ENCODE measurements around the gene PLXNA2. TPM values are rescaled to one million over a fixed set of nuclear protein-coding genes. Genes with fewer than 3 reads are reported as not detected.

The PLXNA2 gene
- total and polyA plus RNA-seq, 2 donors (not counting 3 experiments of a cell fraction or from before 2014, with no cell fraction given) = 42.6 to 229 TPM

- POLR2A ChIA-PET = no interaction called here
Observed at GRCh38 chr1:208161005-208161404, 83.2 kb downstream of the PLXNA2 start.

More at GRCh38 chr1:208161005-208161404, 83.2 kb downstream of the PLXNA2 start:
- Histone ChIP-seq H3K9me1 (replicated peaks; ENCODE audit: control insufficient read depth, extremely low read depth, insufficient read depth, low read length) (no peaks in the 10 kb centered on the region), H3K9ac (replicated peaks; ENCODE audit: extremely low read depth, insufficient read depth, low read length) (no peak overlapping the region), H3K9me3 (replicated peaks; ENCODE audit: control insufficient read depth, insufficient read depth, low read length) (no peaks in the 10 kb centered on the region), H3K79me2 (ENCODE audit: control insufficient read depth, insufficient read depth, low read length) (peaks cover 100% of the 10 kb centered on the region), H3K4me1 (ENCODE audit: control insufficient read depth, extremely low read depth, insufficient read depth, low read length) (peaks cover 49% of the 10 kb centered on the region), H3K4me2 (ENCODE audit: insufficient read depth, low read length) (no peak overlapping the region), H2AFZ (ENCODE audit: low read depth, low read length) (no peak overlapping the region), H4K20me1 (replicated peaks; ENCODE audit: control insufficient read depth, extremely low read depth, insufficient read depth, low read length) (no peaks in the 10 kb centered on the region), H3K4me3 (replicated peaks in 1 of 3; ENCODE audit: insufficient read depth in 1 of 3, low read depth in 1 of 3, low read length in 3 of 3) (no peak overlapping the region), H3K27ac (ENCODE audit: insufficient read depth, low read depth, low read length) (no peak overlapping the region), H3K27me3 (ENCODE audit: control insufficient read depth in 2 of 2, insufficient read depth in 2 of 2, low read length in 2 of 2) (no peaks in the 10 kb centered on the region), H3K36me3 (ENCODE audit: control insufficient read depth in 2 of 2, extremely low read depth in 1 of 2, insufficient read depth in 2 of 2, low read length in 2 of 2) (peaks cover 5 to 15% of the 10 kb centered on the region in 2 experiments)
- CTCF ChIA-PET = interaction anchor here (0.6 to 6.6 kb wide), 4 partner anchors 16 to 83 kb away, joined by 5 to 52 read pairs (median 7); partner anchors contain the start of gene PLXNA2
- FAIRE-seq (no peak), DNase-seq (ENCODE audit: low read depth, low spot score) (no peak)
- intact Hi-C loops (cut with micrococcal nuclease) = no loop called here
- dilution Hi-C loops (cut with MboI; ENCODE audit: extremely low pct_ligation_motif_present, low sequenced_read_pairs) = no loop called here
- BruUV-seq (replicated peaks) = no TSS peak
- TF ChIP-seq CTCF (IDR thresholded peaks at IDR 0.05; ENCODE audit: extremely low read depth in 1 of 2, insufficient read depth in 1 of 2, low read depth in 1 of 2, low read length in 2 of 2) (no peak), MAX (IDR thresholded peaks at IDR 0.05; ENCODE audit: insufficient read depth, insufficient read length) (no peak), POLR2A (IDR thresholded peaks at IDR 0.05; ENCODE audit: low read depth, low read length) (no peak), MYC (IDR thresholded peaks at IDR 0.05; ENCODE audit: low read depth, low read length) (no peak), POLR2AphosphoS5 (IDR thresholded peaks at IDR 0.05; ENCODE audit: insufficient read depth, low read depth, low read length) (no peak), GATA2 (IDR thresholded peaks at IDR 0.05; ENCODE audit: insufficient read depth, insufficient read length, low read depth, low read length) (no peak), FOS (IDR thresholded peaks at IDR 0.05; ENCODE audit: borderline replicate concordance, insufficient read depth, low read length) (no peak)
